Measurements from ENCODE around the gene QPCT. TPM values are rescaled to one million over a fixed set of nuclear protein-coding genes. Genes with fewer than 3 reads are reported as not detected.
"Not testable (repeated sequence)": the region's sequence is repeated elsewhere in the genome, so short reads cannot be mapped to it uniquely, and the experiment has no call there.

QPCT gene
- total RNA-seq, 4 donors from 2014 or later, result 1.2 to 5.1 (median 4.0) TPM

- DNase-seq (ENCODE audit: extremely low spot score), result peak; percentile 66
- peaks cover 0 to 23% (median 14%) of the 10 kb centered on the region in 4 donors for H3K4me1 ChIP-seq
- H3K4me3 ChIP-seq, result no peak overlapping the region
- no peak for TF ChIP-seq CTCF (IDR thresholded peaks at IDR 0.05)
- TF ChIP-seq EP300 (IDR thresholded peaks at IDR 0.05), result no peak
- no peak for TF ChIP-seq POLR2AphosphoS5 (IDR thresholded peaks at IDR 0.05)
- TF ChIP-seq POLR2A (IDR thresholded peaks at IDR 0.05; ENCODE audit: low read depth), result no peak
- H3K9me3 ChIP-seq, result no peaks in the 10 kb centered on the region
- WGBS, result 92% methylated on average over 5 of the region's 5 CpGs
- intact Hi-C loops (cut with DNase I), result no loop called here
- H3K27ac ChIP-seq (replicated peaks in 1 of 4), result no peak overlapping the region
- H3K27me3 ChIP-seq, result no peaks in the 10 kb centered on the region
- H3K36me3 ChIP-seq, result no peaks in the 10 kb centered on the region
Observed at GRCh38 chr2:37379881-37380296, 35.5 kb downstream of the QPCT start.

GRCh38 chr2:37380787-37381186 is 36.4 kb downstream of the QPCT start:
- H3K4me1 ChIP-seq, result peaks cover 0 to 18% (median 12%) of the 10 kb centered on the region in 4 donors
- H3K27ac ChIP-seq (replicated peaks in 1 of 4); H3K4me3 ChIP-seq; intact Hi-C loops (cut with DNase I); H3K36me3 ChIP-seq; DNase-seq (ENCODE audit: extremely low spot score); H3K27me3 ChIP-seq; H3K9me3 ChIP-seq: not testable (repeated sequence)
- 81% methylated on average over 4 of the region's 4 CpGs for WGBS

GRCh38 chr2:37384261-37384660 is 39.8 kb downstream of the QPCT start:
- intact Hi-C loops (cut with DNase I); DNase-seq (ENCODE audit: extremely low spot score); H3K9me3 ChIP-seq; H3K27me3 ChIP-seq; H3K36me3 ChIP-seq; H3K4me3 ChIP-seq; H3K4me1 ChIP-seq; H3K27ac ChIP-seq (replicated peaks in 1 of 4): not testable (repeated sequence)
- 75% methylated on average over 2 of the region's 4 CpGs for WGBS

GRCh38 chr2:37387148-37387835 is 42.9 kb downstream of the QPCT start:
- 86% methylated on average over 5 of the region's 5 CpGs for WGBS
- H3K4me3 ChIP-seq, result no peak overlapping the region
- no peak for DNase-seq (ENCODE audit: extremely low spot score)
- peaks cover 5 to 15% (median 11%) of the 10 kb centered on the region in 4 donors for H3K4me1 ChIP-seq
- H3K27ac ChIP-seq (replicated peaks in 1 of 4), result no peak overlapping the region
- no peaks in the 10 kb centered on the region for H3K36me3 ChIP-seq
- TF ChIP-seq POLR2A (IDR thresholded peaks at IDR 0.05; ENCODE audit: low read depth) (no peak), EP300 (IDR thresholded peaks at IDR 0.05) (no peak), POLR2AphosphoS5 (IDR thresholded peaks at IDR 0.05) (no peak), CTCF (IDR thresholded peaks at IDR 0.05) (no peak)
- H3K9me3 ChIP-seq, result no peaks in the 10 kb centered on the region
- H3K27me3 ChIP-seq, result no peaks in the 10 kb centered on the region
- intact Hi-C loops (cut with DNase I), result no loop called here

- peak; percentile 34 for DNase-seq (ENCODE audit: extremely low spot score)
- intact Hi-C loops (cut with DNase I), result no loop called here
- Histone ChIP-seq H3K9me3 (no peaks in the 10 kb centered on the region), H3K36me3 (no peaks in the 10 kb centered on the region), H3K27me3 (no peaks in the 10 kb centered on the region), H3K4me1 (peaks cover 5 to 15% (median 11%) of the 10 kb centered on the region in 4 donors), H3K27ac (replicated peaks in 1 of 4) (no peak overlapping the region), H3K4me3 (no peak overlapping the region)
- 84% methylated on average over 2 of the region's 2 CpGs for WGBS
- TF ChIP-seq CTCF (IDR thresholded peaks at IDR 0.05) (no peak), POLR2AphosphoS5 (IDR thresholded peaks at IDR 0.05) (peak in 1 of 2 donors; percentile 16)
Observed at GRCh38 chr2:37388074-37388473, 43.6 kb downstream of the QPCT start.

- H3K27me3 ChIP-seq, result no peaks in the 10 kb centered on the region
- intact Hi-C loops (cut with DNase I), result no loop called here
- no peak overlapping the region for H3K27ac ChIP-seq (replicated peaks in 1 of 4)
- H3K36me3 ChIP-seq, result no peaks in the 10 kb centered on the region
- H3K4me1 ChIP-seq, result peaks cover 5 to 15% (median 11%) of the 10 kb centered on the region in 4 donors
- peak; percentile 66 for DNase-seq (ENCODE audit: extremely low spot score)
- H3K9me3 ChIP-seq, result no peaks in the 10 kb centered on the region
- TF ChIP-seq EP300 (IDR thresholded peaks at IDR 0.05), result no peak
- no peak for TF ChIP-seq CTCF (IDR thresholded peaks at IDR 0.05)
- TF ChIP-seq POLR2AphosphoS5 (IDR thresholded peaks at IDR 0.05), result no peak
- TF ChIP-seq POLR2A (IDR thresholded peaks at IDR 0.05; ENCODE audit: low read depth), result no peak
- no peak overlapping the region for H3K4me3 ChIP-seq
Observed at GRCh38 chr2:37389395-37389794, 45.0 kb downstream of the QPCT start.
